Activated T-helper 1 cell treated with anti-CD3 and anti-CD28 coated beads, Interleukin-12 subunit alpha, Interleukin-12 subunit beta, Interleukin-2, Interleukin-4 antibody, amounts not matched to agents 30 ng/mL and 10 ng/mL and 1 ng/mL, durations not matched to agents 14 hours and 24 hours and 36 hours (primary cell): Measurements from ENCODE around the gene RANGAP1. TPM values are rescaled to one million over a fixed set of nuclear protein-coding genes. Genes with fewer than 3 reads are reported as not detected.

ENCODE experiments used
- DNase-seq: peaks from one replicate; pipeline ENCODE4 v3.0.0; 2021; ENCODE audit warnings: low spot score
- H3K27ac Mint-ChIP-seq: one replicate; pipeline ENCODE4 v1.8.0; 2021; ENCODE audit warnings: mild to moderate bottlenecking, mixed read lengths
- H3K27me3 Mint-ChIP-seq: one replicate; pipeline ENCODE4 v1.8.0; 2022; ENCODE audit warnings: mild to moderate bottlenecking, moderate library complexity, mixed read lengths; ENCODE audit not compliant: insufficient read depth
- H3K36me3 Mint-ChIP-seq: one replicate; pipeline ENCODE4 v1.8.0; 2021; ENCODE audit warnings: low read depth, mixed read lengths
- H3K4me1 Mint-ChIP-seq: one replicate; pipeline ENCODE4 v1.8.0; 2021; ENCODE audit warnings: low read depth, mixed read lengths
- H3K4me3 Mint-ChIP-seq: one replicate; pipeline ENCODE4 v1.8.0; 2021; ENCODE audit warnings: mild to moderate bottlenecking, moderate library complexity, mixed read lengths
- H3K9me3 Mint-ChIP-seq: one replicate; pipeline ENCODE4 v1.8.0; 2021; ENCODE audit warnings: mixed read lengths
- intact Hi-C: fragments of 100-400 bp; cut with micrococcal nuclease; formaldehyde crosslinking; loops from one replicate; pipeline ENCODE4 v1.15.1; 2024
- total RNA-seq: library from RNA; stranded (reverse); gene quantifications from 2 replicates; pipeline ENCODE4 v1.2.3, GENCODE V29; 2022

Gene RANGAP1
- total RNA-seq, 1 donor from 2014 or later: 197 TPM

- no peaks in the 10 kb centered on the region for H3K4me1 Mint-ChIP-seq
- no peak overlapping the region for H3K27ac Mint-ChIP-seq
- no peak overlapping the region for H3K4me3 Mint-ChIP-seq
- no peaks in the 10 kb centered on the region for H3K9me3 Mint-ChIP-seq
- H3K27me3 Mint-ChIP-seq: no peaks in the 10 kb centered on the region
- intact Hi-C loops: no loop called here
- peaks cover 26% of the 10 kb centered on the region for H3K36me3 Mint-ChIP-seq
- DNase-seq: no peak
These were observed 38.3 kb downstream of the RANGAP1 start for GRCh38 chr22:41247703-41248102.

DNA sequence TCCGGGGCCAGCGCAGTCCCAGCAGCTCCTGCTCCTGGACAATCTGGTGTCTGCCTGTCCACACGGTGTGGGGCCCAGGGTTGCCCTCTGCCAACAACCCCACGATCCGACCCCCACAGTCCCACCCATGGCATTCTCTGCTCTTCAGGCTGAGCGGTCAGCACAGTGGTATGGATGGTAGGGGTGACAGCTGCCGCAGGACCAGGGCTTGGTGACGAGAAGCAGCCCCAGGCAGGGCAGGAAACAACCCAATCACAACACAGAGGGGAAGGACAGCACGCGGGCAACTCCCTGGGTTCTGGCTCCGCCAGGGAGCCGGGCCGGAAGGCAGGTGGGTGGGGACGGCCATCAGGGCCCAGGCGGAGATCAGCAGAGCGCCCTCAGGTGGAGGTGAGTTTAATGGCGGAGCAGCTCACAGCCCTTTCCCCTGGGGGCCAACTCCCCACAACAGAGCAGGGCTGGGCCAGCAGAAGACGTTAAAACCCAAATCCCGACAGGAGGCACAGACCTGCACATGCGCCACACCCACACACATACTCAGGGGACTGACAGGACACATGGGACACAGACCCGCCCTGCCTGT, 40.0 kb downstream of the RANGAP1 start:
- DNase-seq: no peak
- H3K4me3 Mint-ChIP-seq: no peak overlapping the region
- no peak overlapping the region for H3K27ac Mint-ChIP-seq
- intact Hi-C loops: no loop called here
- H3K27me3 Mint-ChIP-seq: no peaks in the 10 kb centered on the region
- H3K9me3 Mint-ChIP-seq: no peaks in the 10 kb centered on the region
- H3K4me1 Mint-ChIP-seq: no peaks in the 10 kb centered on the region
- H3K36me3 Mint-ChIP-seq: peaks cover 21% of the 10 kb centered on the region

DNA sequence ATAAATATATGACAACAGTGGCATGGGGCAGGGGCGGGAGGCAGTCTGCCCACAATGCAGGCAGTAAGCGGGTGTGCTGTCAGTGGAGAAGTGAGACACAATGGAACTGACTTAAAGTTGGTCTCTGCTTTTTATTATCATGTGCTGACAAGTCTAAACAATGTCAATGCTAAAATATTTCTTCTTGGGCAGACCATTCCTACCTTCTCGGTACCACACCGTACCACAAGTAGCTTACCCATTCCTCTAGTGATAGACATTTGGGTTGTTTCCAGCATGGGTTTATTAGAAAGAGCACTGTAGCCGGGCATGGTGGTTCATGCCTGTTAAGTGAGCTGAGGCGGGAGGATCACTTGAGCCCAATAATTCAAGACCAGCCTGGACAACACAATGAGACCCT, 42.6 kb downstream of the RANGAP1 start:
- intact Hi-C loops: no loop called here
- H3K27ac Mint-ChIP-seq: no peak overlapping the region
- peaks cover 12% of the 10 kb centered on the region for H3K36me3 Mint-ChIP-seq
- H3K4me3 Mint-ChIP-seq: no peak overlapping the region
- no peaks in the 10 kb centered on the region for H3K4me1 Mint-ChIP-seq
- H3K27me3 Mint-ChIP-seq: peaks cover 2% of the 10 kb centered on the region
- no peak for DNase-seq
- H3K9me3 Mint-ChIP-seq: no peaks in the 10 kb centered on the region

- H3K4me1 Mint-ChIP-seq: no peaks in the 10 kb centered on the region
- peaks cover 8% of the 10 kb centered on the region for H3K36me3 Mint-ChIP-seq
- DNase-seq: no peak
- H3K27ac Mint-ChIP-seq: no peak overlapping the region
- H3K9me3 Mint-ChIP-seq: no peaks in the 10 kb centered on the region
- intact Hi-C loops: no loop called here
- no peak overlapping the region for H3K4me3 Mint-ChIP-seq
- peaks cover 2% of the 10 kb centered on the region for H3K27me3 Mint-ChIP-seq
These were observed 43.4 kb downstream of the RANGAP1 start for GRCh38 chr22:41242396-41243117.

DNA sequence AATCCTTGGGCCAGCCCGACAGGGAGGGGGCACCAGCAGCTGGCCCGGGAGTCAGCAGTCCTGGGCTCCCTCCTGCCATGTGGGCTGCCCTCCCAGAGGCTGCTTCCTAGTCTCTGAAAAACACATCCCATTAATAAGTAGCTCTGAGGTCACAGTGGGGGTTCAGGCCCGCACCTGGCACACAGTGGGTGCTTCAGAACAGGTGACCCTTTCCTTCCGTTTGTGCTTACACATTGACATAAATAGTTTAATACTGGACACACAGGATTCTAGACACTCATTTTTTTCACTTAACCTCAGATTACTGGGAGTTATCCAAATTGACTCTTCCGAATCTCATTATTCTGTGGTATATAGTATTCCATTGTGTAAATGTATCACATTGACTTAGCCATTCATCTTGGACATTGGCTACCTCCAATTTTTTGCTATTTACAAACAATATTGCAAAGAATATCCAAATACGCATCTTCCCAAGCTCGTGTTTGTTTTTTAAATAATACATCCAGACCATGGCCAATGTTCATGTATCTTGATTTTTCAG, 44.8 kb downstream of the RANGAP1 start:
- no peaks in the 10 kb centered on the region for H3K9me3 Mint-ChIP-seq
- DNase-seq: no peak
- intact Hi-C loops: no loop called here
- H3K4me3 Mint-ChIP-seq: no peak overlapping the region
- H3K27ac Mint-ChIP-seq: no peak overlapping the region
- no peaks in the 10 kb centered on the region for H3K4me1 Mint-ChIP-seq
- H3K36me3 Mint-ChIP-seq: peaks cover 3% of the 10 kb centered on the region
- H3K27me3 Mint-ChIP-seq: peaks cover 2% of the 10 kb centered on the region

- Mint-ChIP-seq H3K9me3 (no peaks in the 10 kb centered on the region), H3K4me3 (no peak within 1 kb of the TSS), H3K36me3 (no peaks in the 10 kb centered on the region), H3K4me1 (no peaks in the 10 kb centered on the region), H3K27me3 (peaks cover 2% of the 10 kb centered on the region), H3K27ac (no peak within 1 kb of the TSS)
- DNase-seq: no peak
- intact Hi-C loops: no loop called here
These were observed 45.4 kb downstream of the RANGAP1 start, which contains the start of gene CHADL for GRCh38 chr22:41240377-41241132. TSS of gene CHADL (minus strand) at chr22:41240931. CDS start at chr22:41240881, 50 bp downstream.

- intact Hi-C loops: no loop called here
- H3K4me1 Mint-ChIP-seq: no peaks in the 10 kb centered on the region
- no peak for DNase-seq
- H3K36me3 Mint-ChIP-seq: no peaks in the 10 kb centered on the region
- H3K4me3 Mint-ChIP-seq: no peak overlapping the region
- H3K27me3 Mint-ChIP-seq: peaks cover 2% of the 10 kb centered on the region
- no peak overlapping the region for H3K27ac Mint-ChIP-seq
- no peaks in the 10 kb centered on the region for H3K9me3 Mint-ChIP-seq
These were observed 46.4 kb downstream of the RANGAP1 start for GRCh38 chr22:41239443-41240128.

DNA sequence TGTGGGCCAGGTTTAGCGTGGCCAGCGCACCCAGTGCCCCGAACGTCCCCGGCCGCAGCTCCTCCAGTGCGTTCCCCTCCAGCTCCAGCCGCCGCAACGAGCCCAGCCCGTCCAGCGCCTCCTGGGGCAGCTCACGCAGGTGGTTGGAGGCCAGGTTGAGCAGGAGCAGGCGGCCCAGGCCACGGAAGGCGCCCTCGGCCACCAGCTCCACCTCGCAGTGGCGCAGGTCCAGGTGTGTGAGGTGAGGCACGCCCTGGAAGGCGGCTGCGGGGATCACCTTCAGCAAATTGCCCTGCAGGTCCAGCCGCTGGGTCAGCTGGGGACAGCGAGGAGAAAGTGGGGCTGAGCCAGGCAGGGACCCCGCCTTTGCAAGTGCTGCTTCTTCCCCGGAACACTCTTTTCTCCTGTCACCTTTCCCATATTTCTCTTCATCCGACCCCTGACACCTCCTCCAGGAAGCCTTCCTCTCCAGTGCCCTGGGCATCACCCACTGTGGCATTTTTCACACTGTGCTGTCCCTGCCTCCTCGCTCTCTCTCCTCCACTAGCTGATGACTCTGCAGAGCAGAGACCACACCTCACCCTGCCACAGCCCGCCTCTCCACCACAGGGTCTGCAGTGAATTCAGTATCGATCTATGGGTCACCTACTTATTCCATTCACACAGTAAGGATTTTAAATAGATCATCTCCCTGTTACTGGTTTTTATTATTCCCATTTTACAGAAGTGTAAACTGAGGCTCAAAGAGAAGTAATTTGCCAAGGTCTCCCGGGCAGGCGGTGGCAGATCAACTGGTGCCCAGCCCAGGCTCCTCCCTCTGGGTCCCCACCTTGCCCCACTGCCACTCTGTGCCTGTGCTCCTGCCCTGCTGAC, 47.2 kb downstream of the RANGAP1 start:
- no peaks in the 10 kb centered on the region for H3K36me3 Mint-ChIP-seq
- H3K4me1 Mint-ChIP-seq: no peaks in the 10 kb centered on the region
- no peak overlapping the region for H3K27ac Mint-ChIP-seq
- H3K27me3 Mint-ChIP-seq: peaks cover 2% of the 10 kb centered on the region
- intact Hi-C loops: no loop called here
- H3K4me3 Mint-ChIP-seq: peak overlapping the region; percentile 58
- DNase-seq: no peak
- no peaks in the 10 kb centered on the region for H3K9me3 Mint-ChIP-seq

GRCh38 chr22:41237707-41238569, 48.0 kb downstream of the RANGAP1 start:
- Mint-ChIP-seq H3K27ac (no peak overlapping the region), H3K9me3 (no peaks in the 10 kb centered on the region), H3K4me1 (no peaks in the 10 kb centered on the region), H3K36me3 (no peaks in the 10 kb centered on the region), H3K27me3 (peaks cover 2% of the 10 kb centered on the region), H3K4me3 (peak overlapping the region; percentile 71)
- intact Hi-C loops: loop anchor here (1.0 kb wide), 1 partner anchor 316 kb away; no protein-coding TSS in a partner anchor
- peak; percentile 79 for DNase-seq

- H3K4me1 Mint-ChIP-seq: no peaks in the 10 kb centered on the region
- no peaks in the 10 kb centered on the region for H3K36me3 Mint-ChIP-seq
- intact Hi-C loops: loop anchor here (1.0 kb wide), 1 partner anchor 315 kb away; no protein-coding TSS in a partner anchor
- DNase-seq: no peak
- no peak overlapping the region for H3K27ac Mint-ChIP-seq
- H3K9me3 Mint-ChIP-seq: no peaks in the 10 kb centered on the region
- peaks cover 2% of the 10 kb centered on the region for H3K27me3 Mint-ChIP-seq
- H3K4me3 Mint-ChIP-seq: peak overlapping the region; percentile 71
These were observed 48.8 kb downstream of the RANGAP1 start for GRCh38 chr22:41237036-41237706.
